ENCODE measurements around the gene MAN2A1.
"Not testable (repeated sequence)": the region's sequence is repeated elsewhere in the genome, so short reads cannot be mapped to it uniquely, and the experiment has no call there.

Gene MAN2A1

GRCh38 chr5:109759306-109759705 is 69.6 kb downstream of the MAN2A1 start:
- DNase-seq: no peak

GRCh38 chr5:109760130-109760529 is 70.4 kb downstream of the MAN2A1 start:
- DNase-seq: not testable (repeated sequence)

- no peak for DNase-seq
These were observed 73.1 kb downstream of the MAN2A1 start for GRCh38 chr5:109762821-109763220.

- no peak for DNase-seq
These were observed 77.7 kb downstream of the MAN2A1 start for GRCh38 chr5:109767184-109767995.

- no peak for DNase-seq
These were observed 78.3 kb downstream of the MAN2A1 start for GRCh38 chr5:109767997-109768396.

GRCh38 chr5:109769597-109770291 is 80.0 kb downstream of the MAN2A1 start:
- DNase-seq: no peak

- no peak for DNase-seq
These were observed 85.4 kb downstream of the MAN2A1 start for GRCh38 chr5:109775130-109775529.

GRCh38 chr5:109779036-109779735 is 89.5 kb downstream of the MAN2A1 start:
- no peak for DNase-seq

- DNase-seq: no peak
These were observed 95.0 kb downstream of the MAN2A1 start for GRCh38 chr5:109784687-109785086.

- no peak for DNase-seq
These were observed 96.6 kb downstream of the MAN2A1 start for GRCh38 chr5:109786206-109786855.

GRCh38 chr5:109788596-109788995 is 98.9 kb downstream of the MAN2A1 start:
- no peak for DNase-seq

- no peak for DNase-seq
These were observed 102.9 kb downstream of the MAN2A1 start for GRCh38 chr5:109792613-109793012.

- DNase-seq: no peak
These were observed 114.1 kb downstream of the MAN2A1 start for GRCh38 chr5:109803854-109804253.

- DNase-seq: no peak
These were observed 115.7 kb downstream of the MAN2A1 start for GRCh38 chr5:109805472-109805871.

GRCh38 chr5:109805883-109806282 is 116.2 kb downstream of the MAN2A1 start:
- DNase-seq: no peak

GRCh38 chr5:109812698-109813097 is 123.0 kb downstream of the MAN2A1 start:
- no peak for DNase-seq

- no peak for DNase-seq
These were observed 127.0 kb downstream of the MAN2A1 start for GRCh38 chr5:109816732-109817131.

- DNase-seq: no peak
These were observed 130.2 kb downstream of the MAN2A1 start for GRCh38 chr5:109819878-109820277.

GRCh38 chr5:109823597-109823996 is 133.9 kb downstream of the MAN2A1 start:
- no peak for DNase-seq

- DNase-seq: no peak
These were observed 135.7 kb downstream of the MAN2A1 start for GRCh38 chr5:109825450-109825849.

- DNase-seq: no peak
These were observed 136.7 kb downstream of the MAN2A1 start for GRCh38 chr5:109826426-109826825.

GRCh38 chr5:109829331-109829730 is 139.6 kb downstream of the MAN2A1 start:
- no peak for DNase-seq

- DNase-seq: no peak
These were observed 141.3 kb downstream of the MAN2A1 start for GRCh38 chr5:109830955-109831502.

Data from activated gamma-delta T cell treated with Interleukin-2 at 50 U/mL for 16 hours (primary cell).